Activated naive CD4-positive, alpha-beta T cell treated with anti-CD3 and anti-CD28 coated beads, Interleukin-2, amount 50 U/mL, for 16 hours (primary cell): ENCODE data around the gene ZNF628.

Source experiments
- DNase-seq: peaks from one replicate; pipeline ENCODE4 v3.0.0-alpha.2; 2020

ZNF628 gene

DNA sequence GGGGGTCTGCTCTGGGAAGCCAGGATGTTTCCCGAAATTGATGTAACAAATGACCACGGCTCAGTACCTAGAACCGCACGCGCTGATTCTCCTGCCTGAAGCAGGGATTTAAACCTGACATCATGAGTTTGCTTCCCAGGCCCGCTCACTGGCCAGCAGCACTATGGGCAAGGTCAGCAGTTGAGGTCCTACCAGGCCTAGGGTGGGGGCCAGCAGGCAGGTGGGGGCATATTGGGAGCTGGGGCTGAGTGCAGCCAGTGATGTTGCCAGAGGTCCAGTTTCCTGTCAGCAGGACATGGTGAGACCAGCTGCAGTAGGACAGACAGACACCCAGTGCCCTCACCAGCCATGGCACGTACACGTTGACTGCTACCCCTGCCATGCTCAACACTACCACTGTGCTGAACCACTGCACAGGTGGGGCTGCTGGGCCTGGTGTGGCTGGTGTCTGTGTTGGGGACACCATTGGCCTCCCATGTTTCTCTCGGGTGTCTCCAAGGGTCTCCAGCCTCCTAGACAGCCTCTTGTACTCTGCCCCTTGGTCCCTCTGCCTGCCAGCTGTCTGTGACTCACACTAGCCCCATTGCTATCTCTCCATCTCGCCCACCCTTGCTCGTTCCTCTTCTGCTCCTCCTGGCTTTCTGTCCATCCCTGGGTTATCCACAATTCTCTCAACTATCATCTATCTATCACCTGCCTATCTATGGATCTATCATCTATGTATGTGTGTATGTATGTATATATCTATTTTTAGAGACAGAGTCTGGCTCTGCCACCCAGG is 10.8 kb upstream of the ZNF628 start:
- no peak for DNase-seq

DNA sequence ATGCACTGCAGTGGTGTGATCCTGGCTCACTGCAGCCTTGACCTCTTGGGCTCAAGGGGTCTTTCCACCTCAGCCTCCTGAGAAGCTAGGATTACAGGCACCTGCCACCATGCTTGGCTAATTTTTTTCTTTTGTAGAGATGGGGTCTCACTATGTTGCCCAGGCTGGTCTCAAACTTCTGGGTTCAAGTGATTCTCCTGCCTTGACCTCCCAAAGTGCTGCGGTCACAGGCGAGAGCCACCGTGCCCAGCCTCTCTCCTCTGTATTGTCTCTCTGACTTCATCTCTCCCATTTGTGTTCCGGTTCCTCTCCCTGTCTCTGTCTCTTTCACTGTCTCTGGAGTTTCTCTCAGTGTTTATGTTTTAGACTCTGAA is 10.2 kb upstream of the ZNF628 start:
- no peak for DNase-seq

DNA sequence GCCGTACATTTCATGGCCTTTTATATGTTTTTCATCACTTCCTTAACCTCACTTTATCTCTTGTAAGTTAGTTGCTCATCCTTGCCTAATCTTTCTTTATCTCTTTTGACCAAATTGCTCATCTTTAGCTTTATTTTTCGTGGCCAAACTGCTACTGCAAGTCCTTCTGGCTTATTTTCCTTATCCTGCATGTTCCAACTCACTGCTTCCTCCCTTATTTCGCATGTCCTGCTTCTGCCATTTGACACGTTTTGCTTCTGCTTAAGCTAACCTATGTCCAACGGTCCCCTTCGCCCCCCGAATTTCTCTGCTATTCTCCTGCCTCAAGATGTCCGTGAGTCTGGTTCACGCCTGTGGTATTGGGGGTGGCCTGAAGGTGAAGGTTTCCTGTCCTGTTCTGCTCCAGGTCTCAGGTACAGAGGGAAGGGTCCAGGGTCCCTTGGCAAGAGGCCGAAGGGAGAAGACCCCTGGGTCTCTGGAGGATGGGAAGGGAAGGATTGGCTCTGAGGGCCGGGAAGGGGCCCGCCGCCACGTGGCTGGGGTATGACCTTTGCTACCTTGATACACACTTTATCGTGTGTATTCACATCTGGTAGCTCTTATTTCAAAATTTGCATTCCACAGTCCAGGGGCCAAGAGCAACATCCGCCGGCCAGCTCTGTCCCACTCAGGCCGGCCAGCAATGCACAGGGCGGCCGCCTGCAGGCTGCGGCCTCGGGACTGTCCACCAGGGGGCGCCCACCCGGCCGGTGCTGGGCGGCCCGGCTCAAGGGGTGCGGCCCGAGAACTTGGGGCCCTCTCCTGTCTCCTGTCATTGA is 9.0 kb upstream of the ZNF628 start:
- DNase-seq, result peak; percentile 64

DNA sequence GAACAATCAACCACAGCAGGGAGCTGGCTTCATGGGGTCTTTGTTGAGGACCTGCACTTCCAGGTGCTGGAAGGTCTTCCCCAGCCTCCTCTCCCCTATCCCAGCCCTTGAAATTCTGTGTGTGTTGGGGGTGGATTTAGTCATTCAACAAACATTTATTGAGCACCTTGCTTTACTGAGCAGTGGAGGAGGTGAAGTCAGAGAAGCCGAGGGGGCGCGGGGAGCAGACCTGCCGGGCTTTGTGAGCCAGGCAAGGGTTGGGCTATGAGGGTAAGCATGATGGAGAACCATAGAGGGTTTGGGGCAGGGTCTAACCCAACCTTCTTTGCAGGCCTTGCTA is 8.4 kb upstream of the ZNF628 start:
- no peak for DNase-seq

DNA sequence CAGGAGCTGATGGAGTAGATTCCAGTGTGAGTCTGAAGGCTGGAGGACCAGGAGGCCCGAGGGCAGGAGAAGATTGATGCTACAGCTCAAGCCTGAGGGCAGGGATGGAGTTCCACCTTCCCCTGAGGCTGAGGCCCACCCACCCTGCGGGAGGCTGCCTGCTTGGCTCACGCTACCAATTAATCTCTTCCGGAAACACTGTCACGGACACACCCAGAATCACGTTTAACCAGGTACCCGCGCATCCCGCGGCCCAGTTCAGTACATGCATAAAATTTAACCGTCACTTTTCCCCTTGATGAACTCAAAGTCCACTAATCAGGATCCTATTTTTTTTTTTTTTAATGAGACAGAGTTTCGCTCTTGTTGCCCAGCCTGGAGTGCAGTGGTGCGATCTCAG is 5.2 kb upstream of the ZNF628 start:
- DNase-seq, result no peak

DNA sequence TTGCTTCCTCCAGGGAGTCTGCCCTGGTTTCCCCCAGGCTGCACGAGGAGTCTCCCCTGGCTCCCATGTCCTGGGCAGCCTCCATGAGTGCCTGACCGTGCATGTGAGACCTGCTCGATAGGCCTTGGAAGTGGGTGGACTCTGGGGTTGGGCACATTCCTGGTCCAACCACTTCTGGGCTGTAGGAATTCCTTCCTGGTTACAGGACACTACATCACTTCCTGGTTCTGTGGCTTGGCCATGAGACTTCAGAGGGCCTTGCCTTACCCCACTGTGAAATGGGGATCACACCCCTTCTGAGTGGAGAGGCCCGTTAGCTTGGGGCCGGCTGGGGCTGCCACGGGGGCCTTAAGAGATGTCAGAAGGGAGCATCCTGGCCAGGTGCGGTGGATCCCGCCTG is 4.0 kb upstream of the ZNF628 start:
- no peak for DNase-seq

DNA sequence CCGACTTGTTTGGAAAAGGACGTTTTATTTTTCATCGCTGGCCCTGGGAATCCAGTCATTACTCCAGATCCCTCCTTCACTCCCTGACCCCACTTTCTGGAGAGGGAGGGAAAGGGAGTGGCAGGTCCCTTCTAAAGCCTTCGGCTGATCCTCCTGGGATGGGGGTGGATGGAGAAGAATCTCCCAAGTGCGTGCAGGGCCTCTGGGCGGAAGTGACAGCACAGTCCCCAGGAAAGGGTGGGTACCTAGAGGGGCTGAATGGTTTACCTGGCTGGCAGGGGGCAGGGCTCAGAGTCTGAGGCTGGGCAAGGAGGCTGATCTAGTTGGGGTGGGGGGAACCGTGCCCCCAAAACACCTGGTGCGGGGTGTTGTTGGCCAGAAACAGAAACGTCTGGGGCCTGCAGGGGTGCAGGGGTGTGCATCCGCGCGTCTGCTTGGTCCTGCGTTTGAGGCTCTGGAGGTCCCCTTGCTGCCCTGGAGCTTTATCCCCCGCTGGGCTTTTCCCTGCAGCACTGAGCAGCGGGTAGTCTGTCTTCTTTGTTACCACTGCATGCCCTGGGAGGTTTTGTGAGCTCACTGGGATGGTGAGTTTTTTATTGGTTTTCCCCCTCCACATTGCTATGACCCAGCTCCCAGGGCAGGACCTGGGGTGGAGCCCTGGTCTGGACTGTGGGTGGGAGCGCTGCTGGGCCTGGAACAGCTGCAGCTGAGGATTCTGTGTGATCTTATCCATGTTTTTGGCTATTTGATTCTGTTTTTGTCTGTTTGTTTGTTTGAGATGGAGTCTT is 3.0 kb upstream of the ZNF628 start:
- DNase-seq, result no peak

DNA sequence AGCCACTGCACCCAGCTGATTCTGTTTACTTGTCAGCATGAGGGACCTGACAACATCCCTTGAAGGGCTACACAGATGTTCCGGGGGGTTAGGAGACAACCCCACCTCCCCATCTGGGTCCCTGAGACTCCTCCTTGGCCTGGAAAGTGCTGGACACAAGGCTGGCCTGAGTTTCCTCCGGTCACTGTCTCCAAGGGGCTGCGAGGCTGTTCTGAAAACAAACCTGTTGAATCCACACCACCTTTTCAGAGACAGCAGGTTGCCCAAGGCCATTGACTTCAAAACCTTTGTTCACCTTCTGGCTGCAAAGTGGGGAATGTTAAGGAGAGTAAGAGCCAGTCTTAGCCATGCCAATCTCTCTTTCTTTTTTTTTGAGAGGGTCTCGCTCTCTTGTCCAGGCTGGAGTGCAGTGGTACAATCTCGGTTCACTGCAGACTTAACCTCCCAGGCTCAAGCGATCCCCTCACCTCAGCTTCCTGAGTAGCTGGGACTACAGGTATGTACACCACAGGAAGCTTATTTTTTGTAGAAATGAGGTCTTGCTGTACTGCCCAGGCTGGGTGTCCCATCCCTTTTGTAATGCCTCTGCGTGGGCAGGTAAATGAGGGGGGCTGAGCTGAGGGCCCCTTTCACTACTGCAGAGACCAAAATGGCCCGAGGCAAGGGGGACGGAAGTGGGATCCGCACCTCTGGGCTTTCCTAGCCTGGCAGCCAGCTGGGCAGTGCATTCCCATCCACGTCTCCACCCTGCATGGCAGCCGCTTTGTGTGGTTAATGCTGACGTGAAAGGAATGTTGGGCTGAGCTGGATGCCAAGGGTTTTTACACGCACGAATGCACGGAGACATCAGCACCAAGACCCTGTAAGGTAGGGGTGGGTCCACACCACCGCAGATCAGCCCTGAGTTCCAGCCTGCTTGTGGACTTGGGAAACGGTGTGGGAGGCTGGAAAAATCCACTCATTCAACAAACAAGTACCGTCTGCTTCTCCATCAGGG is 1.9 kb upstream of the ZNF628 start:
- DNase-seq, result no peak

DNA sequence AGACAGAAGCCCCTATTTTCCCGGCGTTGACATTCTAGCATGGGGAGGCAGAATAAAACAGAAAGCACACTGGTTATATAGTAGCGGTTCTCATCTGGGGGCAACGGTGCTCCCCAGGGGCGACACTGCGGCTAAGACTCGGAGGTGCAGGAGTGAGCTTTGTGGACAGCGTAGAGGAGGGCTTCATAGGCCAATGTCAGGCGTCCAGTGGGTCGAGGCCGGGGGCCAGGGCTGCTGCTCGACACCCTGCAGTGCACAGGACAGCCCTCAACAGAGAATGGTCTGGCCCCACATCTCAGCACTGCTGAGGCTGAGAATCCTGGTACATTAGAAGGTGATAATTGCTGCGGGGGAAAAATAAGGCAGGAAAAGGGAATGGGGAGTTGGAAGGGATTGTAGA is 1.5 kb downstream of the ZNF628 start:
- DNase-seq, result no peak

DNA sequence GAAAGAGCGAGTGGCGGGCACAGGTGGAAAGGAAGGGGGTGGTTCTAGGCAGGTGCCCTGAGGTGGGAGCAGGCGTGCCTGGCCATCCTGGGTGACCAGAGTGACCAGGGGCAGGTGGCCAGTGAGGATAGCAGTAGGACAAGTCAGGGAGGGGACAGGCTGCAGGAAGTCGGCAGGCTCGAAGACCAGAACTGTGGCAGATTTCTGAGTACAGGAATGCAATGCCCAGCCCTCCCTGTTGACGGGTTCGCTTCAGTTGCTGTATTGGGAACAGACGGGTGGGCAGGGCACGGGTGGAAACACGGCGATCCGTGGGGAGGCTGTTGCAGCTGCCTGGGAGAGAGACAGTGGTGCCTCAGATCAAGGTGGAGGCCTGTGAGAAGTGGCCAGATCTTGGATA is 1.9 kb downstream of the ZNF628 start:
- no peak for DNase-seq

DNA sequence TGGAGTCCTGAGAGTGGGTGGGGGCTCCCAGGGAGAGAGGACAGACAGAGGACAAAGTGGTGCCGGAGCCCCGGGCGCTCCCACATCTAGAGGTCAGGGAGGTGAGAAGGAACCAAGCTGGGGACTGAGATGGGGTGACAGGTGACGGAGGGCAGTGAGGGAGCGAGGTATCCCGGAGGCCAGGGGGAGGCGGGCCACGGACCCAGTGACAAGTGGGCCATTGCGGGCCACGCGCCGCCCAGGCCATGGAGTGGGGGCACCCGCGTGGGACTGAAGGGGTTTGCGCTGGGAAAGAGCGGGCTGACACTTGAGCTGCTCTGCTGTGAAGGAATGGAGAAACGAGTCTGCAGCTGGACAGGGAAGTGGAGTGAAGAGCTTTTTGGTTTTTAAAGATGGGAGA is 2.6 kb downstream of the ZNF628 start:
- no peak for DNase-seq

DNA sequence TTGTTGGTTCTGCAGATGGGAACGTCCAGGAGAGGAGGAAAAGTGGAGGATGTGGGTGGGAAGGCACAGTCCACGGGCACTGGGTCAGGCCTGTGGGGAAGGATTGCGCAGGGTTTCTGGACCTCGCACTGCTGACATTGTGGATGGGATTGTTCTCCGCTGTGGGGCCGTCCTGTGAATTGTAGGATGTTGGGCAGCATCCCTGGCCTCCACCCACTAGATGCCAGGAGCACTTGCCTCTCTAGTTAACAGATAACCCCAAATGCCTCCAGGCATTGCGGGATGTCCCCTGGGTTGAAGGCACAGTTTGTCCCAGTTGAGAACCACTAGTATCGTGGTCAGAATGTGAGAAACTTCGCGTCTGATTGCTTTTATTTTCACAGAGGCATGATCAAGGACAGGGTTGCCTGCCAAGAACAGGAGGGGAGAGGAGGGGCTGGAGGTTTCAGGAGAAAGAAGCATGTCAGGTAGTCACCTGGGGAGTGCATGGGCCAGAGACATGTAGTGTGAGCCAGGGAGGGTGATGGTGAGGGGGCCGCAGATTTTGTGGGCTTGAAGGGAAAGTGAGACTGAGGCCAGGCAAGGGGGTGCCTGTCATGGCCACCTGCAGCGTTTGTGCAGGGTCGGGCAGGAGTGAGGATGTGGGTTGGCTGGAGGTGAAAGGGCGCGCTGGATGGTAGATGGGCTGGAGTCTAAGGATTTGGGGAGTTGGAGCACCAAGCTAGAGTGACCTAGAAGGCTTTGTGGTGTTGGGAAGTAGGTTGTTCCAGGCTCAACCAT is 3.2 kb downstream of the ZNF628 start:
- DNase-seq, result no peak

DNA sequence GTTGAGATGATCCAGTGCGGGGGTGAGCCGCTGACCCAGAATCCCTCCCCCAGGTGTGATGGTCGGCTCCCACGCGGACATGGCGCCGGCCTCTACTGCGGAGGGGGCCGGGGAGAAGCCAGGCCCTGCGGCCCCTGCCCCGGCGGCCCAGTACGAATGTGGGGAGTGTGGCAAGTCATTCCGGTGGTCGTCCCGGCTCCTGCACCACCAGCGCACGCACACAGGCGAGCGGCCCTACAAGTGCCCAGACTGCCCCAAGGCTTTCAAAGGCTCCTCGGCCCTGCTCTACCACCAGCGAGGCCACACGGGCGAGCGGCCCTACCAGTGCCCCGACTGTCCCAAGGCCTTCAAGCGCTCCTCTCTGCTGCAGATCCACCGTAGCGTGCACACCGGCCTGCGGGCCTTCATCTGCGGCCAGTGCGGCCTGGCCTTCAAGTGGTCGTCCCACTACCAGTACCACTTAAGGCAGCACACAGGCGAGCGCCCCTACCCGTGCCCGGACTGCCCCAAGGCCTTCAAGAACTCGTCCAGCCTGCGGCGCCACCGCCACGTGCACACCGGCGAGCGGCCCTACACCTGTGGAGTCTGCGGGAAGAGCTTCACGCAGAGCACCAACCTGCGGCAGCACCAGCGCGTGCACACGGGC is 4.9 kb downstream of the ZNF628 start:
- no peak for DNase-seq

DNA sequence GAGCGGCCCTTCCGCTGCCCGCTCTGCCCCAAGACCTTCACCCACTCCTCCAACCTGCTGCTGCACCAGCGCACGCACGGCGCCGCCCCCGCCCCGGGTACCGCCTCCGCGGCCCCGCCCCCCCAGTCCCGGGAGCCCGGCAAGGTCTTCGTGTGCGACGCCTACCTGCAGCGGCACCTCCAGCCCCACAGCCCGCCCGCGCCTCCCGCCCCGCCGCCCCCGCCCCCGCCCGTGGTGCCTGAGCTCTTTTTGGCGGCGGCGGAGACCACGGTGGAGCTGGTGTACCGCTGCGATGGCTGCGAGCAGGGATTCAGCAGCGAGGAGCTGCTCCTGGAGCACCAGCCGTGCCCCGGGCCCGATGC is 5.4 kb downstream of the ZNF628 start:
- no peak for DNase-seq

DNA sequence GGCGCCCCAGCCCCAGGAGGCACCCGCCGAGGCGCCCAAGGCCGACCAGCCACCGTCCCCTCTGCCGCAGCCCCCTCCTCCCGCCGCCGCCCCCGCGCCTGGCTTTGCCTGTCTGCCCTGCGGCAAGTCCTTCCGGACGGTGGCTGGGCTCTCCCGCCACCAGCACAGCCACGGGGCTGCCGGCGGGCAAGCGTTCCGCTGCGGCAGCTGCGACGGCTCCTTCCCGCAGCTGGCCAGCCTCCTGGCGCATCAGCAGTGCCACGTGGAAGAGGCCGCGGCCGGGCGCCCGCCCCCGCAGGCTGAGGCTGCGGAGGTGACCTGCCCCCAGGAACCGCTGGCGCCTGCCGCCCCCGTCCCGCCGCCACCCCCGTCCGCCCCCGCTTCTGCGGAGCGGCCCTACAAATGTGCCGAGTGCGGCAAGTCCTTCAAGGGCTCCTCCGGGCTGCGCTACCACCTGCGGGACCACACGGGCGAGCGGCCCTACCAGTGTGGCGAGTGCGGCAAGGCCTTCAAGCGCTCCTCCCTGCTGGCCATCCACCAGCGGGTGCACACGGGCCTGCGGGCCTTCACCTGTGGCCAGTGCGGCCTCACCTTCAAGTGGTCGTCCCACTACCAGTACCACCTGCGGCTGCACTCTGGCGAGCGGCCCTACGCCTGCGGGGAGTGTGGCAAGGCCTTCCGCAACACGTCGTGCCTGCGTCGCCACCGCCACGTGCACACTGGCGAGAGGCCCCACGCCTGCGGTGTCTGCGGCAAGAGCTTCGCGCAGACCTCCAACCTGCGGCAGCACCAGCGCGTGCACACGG is 5.9 kb downstream of the ZNF628 start:
- DNase-seq, result no peak

DNA sequence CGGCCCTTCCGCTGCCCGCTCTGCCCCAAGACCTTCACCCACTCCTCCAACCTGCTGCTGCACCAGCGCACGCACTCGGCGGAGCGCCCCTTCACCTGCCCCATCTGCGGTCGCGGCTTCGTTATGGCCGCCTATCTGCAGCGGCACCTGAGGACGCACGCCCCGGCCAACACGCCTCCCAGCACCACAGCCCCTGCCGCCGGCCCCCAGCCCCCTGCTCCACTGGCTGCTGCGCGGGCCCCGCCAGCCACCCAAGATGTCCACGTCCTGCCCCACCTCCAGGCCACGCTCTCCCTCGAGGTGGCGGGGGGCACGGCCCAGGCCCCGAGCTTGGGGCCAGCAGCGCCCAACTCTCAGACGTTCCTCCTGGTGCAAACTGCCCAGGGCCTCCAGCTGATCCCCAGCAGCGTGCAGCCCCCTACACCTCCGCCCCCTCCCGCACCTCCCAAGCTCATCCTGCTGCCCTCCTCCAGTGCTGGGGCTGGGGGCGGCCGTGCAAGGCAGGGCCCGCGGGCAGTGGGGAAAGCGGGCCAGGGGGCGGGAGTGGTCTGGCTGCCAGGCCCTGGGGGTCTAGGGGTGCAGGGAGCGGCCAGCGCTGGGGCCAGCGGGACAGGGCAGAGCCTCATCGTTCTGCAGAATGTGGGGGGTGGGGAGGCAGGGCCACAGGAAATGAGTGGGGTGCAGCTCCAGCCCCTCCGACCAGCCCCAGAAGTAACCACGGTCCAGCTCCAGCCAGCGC is 6.7 kb downstream of the ZNF628 start:
- DNase-seq, result no peak

DNA sequence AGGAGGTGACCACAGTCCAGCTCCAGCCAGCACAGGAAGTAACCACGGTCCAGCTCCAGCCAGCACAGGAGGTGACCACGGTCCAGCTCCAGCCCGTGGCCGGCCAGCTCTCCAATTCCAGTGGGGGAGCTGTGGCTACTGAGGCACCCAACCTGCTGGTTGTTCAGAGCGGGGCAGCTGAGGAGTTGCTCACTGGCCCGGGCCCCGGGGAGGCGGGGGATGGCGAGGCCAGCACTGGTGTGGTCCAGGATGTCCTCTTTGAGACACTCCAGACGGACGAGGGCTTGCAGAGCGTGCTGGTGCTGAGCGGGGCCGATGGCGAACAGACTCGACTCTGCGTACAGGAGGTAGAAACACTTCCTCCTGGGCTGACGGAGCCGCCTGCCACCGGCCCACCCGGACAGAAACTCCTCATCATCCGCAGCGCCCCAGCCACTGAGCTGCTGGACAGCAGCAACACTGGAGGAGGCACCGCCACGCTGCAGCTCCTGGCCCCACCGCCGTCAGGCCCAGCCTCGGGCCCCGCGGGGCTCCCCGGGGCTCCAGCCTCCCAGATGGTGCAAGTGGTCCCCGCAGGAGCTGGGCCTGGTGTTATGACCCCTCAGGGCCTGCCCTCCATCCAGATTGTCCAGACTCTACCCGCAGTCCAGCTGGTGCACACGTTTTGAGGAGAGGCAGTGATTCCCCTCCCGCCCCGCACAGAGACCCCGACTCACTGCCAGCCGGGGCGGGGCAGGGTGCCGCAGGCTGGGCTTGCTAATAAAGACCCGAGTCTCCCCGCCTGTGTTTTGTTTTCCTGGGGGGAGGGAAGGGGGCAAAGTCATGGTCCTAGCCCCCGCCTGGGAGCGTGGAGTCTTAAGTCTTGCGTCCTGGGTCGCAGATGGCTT is 7.5 kb downstream of the ZNF628 start:
- DNase-seq, result no peak

DNA sequence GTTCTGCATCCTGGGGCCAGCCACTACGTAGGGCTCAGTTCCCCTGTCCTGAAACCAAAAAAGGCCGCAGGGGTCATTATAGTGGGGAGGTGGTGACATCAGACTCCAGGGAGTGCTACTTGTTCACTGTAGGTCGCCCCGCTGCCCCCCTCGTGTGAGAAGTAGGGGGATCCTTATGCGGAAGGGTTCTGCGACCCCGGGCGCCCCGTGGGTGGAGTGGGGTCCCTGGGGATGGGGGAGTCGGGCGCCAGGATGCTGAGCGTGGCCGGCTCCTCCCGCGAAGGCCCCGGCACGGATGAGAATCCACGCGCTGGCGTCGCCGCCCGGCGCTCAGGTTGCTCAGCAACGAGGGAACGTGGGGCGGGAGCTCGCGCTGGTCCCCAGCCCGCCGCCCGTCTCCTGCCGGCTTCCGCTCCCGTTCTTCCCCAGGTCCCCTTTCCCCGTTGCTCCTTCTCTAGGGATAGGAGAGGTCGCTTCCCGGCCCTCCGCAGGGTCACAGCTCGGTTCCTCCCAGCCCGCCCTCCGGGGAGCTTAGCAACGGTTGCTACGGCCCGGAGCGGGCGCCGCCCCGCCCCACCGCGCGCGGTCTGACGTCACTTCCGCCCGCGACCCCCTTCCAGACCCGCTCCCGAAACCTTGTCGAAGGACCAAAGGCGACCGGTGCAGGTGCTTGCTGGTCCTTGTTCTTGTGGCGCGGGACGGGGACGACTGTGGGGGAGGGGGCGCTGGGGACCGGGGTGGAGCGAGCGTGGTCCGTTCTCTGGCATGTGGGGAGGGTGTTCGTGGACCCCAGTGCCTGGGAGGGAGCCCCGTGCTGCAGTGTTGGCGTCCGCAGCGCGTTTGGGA is 8.4 kb downstream of the ZNF628 start, which contains the start of gene NAT14:
NAT14 (plus strand) TSS at position 596 of the 846 bp plus-strand sequence. CDS start 521 bp downstream, outside the sequence.
- peak; percentile 65 for DNase-seq
